HG03064 (cell line): Measurements from ENCODE around the gene PDGFB.
"Not testable (repeated sequence)": the region's sequence is repeated elsewhere in the genome, so short reads cannot be mapped to it uniquely, and the experiment has no call there.

Experiments
- ATAC-seq: cut with Tn5 transposase; IDR thresholded peaks from one replicate; pipeline ENCODE4 v1.9.1; 2021; ENCODE audit warnings: low read depth; ENCODE audit not compliant: unreplicated experiment

The PDGFB gene

DNA sequence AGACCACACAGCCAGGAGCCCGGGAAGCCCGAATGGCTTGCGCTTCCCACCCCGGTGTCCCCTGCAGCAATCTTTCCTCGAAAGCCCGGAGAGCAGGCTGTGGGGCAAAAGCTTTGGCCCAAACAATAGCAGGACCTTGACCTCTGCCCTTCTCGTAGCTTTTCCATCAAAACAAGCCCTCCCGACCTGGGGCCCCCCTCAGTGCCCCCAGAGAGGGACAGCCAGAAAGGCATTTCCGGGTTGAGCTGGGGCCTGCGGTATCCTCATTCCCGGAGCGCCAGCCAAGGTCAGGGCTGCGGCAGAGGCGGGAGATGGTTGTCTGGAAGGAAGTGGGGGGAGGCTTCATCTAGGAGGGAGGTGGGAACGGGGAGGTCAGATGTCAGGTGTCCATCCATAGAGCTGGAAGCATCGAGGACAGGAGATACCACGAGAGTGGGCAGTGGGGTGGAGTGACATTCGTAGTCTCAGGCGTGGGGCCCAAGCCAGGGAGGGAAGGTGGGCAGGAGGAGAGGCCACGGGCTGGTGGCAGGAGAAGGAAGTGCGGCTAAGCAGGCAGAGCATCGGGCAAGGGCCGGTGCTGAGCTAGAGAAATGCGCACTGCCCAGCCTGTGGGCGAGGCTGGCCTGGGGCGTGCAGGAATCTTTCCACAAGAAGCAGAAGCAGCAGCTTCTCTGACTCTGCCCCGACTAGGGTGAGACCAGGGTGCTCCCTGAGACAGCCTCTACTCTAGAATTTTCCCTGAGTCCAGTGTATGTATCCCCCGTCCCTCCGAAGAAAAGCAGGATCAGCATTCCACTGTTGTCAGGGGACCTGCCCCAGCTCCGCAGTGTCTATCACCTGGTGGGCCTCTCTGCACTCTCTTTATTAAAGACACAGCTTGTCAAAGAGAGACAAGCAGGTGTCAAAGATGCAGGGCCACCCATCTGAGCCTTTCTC, 14.3 kb downstream of the PDGFB start:
- ATAC-seq = no peak

GRCh38 chr22:39229688-39230260, 15.0 kb downstream of the PDGFB start:
- ATAC-seq = no peak

DNA sequence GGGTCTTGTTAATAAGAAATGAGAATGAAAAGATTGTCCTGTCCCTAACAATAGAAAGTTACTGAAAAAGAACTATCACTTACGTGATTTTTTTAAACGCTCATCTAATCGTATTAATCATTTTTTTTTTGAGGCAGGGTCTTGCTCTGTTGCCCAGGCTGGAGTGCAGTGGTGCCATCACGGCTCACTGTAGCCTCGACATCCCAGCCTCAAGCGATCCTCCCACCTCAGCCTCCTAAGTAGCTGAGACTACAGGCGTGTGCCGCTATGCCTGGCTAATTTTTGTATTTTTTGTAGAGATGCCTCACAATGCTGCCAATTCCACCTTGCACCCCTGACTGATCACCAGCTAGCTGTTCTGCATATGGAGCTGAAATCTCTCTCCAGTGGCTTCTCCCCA, 15.7 kb downstream of the PDGFB start:
- ATAC-seq = no peak

- no peak for ATAC-seq
Observed at GRCh38 chr22:39227542-39228272, 17.1 kb downstream of the PDGFB start.

DNA sequence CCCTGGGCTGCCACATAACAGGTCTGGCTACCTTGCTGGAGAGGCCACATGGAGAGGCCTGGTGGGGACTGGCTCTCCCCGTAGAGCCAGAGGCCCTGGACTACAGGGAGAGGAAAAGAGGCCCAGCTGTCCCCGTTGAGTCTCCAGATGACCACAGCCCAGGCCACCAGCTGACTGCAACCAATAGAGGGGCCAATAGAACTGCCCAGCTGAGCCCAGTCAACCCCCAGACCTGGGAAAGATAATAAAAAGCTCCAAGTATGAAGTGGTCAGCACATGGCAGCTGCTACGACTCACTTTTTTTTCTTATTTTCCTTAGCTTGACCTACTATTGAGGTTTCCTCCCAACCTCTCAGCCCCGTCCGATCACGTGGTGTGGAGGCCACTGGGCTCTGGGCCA, 18.4 kb downstream of the PDGFB start:
- ATAC-seq = no peak

DNA sequence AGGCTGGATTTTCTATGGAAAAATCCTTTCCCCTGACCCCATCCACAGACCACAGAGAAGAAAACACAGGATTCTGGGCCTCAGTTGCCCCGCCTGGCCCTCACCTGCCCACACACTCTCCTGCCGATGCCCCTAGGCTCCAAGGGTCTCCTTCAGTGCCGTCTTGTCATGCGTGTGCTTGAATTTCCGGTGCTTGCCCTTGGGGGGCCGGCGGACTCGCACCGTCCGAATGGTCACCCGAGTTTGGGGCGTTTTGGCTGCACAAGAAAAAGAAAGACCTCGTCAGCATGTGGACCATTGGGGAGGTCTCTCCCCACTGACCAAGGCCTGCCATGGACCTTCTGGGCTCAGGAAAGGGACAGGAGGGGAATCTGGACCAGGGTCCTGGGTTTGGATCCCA, 19.2 kb downstream of the PDGFB start:
- no peak for ATAC-seq

DNA sequence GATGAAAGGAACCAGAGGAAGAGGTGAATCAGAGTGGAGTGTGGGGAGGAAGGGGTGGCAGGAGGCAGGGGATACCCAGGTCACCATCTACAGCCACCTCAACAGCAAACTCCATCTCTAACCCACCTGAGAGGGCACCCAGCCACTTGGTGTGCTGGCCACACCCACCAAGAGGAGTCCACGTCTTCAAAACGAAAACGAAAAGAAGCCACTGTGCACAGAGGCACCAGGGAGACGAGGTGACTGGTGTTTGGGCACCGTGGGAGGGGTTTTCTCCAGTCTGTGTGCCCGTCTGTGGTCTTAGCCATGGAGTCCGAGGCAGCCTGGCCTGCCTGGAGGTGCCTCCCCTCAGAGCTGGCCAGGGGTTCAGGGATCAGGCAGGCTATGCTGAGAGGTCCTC, 20.2 kb downstream of the PDGFB start:
- no peak for ATAC-seq

GRCh38 chr22:39223091-39223710, 21.6 kb downstream of the PDGFB start:
- no peak for ATAC-seq

- no peak for ATAC-seq
Observed at GRCh38 chr22:39221999-39222686, 22.6 kb downstream of the PDGFB start.

DNA sequence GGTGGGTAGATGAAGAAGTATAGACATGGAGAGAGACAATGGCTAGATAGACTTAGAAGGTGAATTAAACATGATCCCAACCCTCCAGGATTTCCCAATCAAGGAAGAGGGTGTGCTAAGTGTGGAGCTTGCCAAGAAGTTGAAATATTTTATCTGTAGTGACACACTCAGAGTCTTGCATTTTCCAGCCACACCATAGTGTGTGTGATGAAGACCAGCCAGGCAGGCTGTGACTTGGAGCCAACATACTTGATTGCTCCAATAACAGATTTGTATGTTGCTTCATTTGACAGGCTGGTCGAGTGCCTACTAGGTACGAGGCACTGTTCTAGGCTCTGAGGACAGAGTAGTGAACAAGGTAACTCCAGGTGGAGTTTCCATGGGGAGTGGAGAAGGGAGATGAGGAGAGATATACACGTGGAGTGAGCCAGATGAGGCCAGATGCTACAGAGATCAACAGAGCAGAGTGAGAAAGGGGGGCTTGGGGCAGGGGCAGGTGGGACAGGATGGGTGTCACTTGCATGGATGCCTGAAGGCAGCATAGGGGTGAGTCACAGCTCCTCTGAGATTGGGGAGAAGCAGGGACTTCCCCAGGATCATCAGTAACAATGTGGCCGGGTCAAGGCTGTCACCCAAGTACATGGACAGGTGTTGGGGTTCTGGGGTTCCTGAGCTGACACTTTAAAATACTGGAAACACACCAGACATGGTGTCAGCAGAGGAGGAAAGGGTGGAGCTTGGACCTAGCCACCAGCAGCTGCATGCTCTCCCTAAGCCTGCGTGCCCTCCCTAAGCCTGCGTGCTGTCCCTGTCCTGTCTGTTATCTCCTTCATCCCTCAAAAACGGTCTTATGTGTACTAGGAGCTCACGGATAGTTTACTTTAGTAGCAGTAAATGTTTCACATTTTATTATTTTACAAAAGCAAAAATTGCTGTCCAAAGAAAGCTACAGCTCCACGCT, 23.6 kb downstream of the PDGFB start:
- ATAC-seq = no peak

- ATAC-seq = no peak
Observed at GRCh38 chr22:39220450-39220849, 24.3 kb downstream of the PDGFB start.

DNA sequence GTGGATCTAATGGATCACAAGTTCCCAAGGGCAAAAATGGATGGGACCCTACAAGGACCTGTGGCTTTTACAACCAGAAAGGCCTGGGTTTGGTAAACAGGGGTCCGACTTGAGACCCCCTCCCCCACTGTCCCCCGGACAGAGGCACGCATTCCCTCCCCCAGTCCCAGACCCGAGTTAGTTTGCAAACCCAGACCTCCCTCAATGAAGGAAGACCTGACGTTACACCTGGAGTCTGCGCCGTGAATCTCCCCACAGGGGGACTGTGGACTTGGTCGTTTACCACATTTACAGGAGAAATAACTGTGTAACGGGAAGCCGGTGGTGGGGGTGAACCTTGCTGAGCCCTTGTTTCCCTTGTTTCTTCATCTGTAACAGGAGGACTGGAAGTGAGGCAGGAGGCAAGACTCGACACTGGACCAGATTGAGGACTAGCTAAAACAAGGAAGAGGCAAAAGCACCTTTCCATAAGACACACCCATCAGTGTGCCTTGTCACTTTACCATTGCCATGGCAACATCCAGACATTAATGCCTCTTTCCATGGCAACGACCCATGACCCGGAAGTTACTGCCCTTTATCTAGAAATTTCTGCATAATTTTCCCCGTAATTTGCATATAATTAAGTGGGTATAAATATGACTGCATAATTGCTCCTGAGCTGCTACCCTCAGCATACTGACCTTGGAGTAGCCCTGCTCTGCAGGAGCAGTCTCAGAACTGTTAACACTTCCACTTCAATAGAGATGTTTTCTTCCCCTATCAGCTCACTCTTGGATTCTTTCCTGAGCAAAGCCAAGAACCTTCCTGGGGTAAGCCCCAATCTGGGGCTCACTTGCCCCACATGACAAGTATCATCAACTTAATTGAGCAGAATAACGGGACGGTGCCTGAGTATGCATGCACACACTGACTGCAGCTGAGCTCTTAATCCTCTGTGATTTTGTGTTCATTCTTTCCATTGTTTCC, 25.4 kb downstream of the PDGFB start:
- no peak for ATAC-seq

DNA sequence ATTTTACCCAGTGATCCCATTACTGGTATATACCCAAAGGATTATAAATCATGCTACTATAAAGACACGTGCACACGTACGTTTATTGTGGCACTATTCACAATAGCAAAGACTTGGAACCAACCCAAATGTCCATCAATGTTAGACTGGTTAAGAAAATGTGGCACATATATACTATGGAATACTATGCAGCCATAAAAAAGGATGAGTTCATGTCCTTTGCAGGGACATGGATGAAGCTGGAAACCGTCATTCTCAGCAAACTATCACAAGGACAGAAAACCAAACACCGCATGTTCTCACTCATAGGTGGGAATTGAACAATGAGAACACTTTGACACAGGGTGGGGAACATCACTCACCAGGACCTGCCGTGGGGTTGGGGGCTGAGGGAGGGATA, 26.4 kb downstream of the PDGFB start:
- not testable (repeated sequence) for ATAC-seq

GRCh38 chr22:39216143-39216490, 28.7 kb downstream of the PDGFB start:
- no peak for ATAC-seq

- no peak for ATAC-seq
Observed at GRCh38 chr22:39215426-39216142, 29.2 kb downstream of the PDGFB start.

DNA sequence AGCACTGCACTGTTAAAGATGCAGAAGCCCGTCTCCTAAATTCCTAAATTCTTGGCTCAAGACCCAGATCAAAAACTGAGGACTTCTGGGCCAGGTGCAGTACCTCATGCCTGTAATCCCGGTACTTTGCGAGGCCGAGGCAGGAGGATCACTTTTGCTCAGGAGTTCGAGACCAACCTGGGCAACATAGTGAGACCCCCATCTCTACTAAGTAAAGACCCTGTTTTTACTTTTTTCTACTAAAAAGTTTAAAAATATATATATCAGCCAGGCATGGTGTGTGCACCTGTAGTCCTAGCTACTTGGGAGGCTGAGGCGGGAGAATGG, 29.7 kb downstream of the PDGFB start:
- ATAC-seq = no peak

- no peak for ATAC-seq
Observed at GRCh38 chr22:39214383-39215069, 30.3 kb downstream of the PDGFB start.
